IMR-90 (cell line): ENCODE data around the gene ESRRB. TPM values are rescaled to one million over a fixed set of nuclear protein-coding genes. Genes with fewer than 3 reads are reported as not detected.

Experiments
- ATAC-seq: fragments of 200-7000 bp; cut with Tn5 transposase; 2 replicates; pipeline ENCODE4 v1.9.1; 2020; ENCODE audit warnings: low read depth, mild to moderate bottlenecking, moderate library complexity
- BruUV-seq: library from RNA; stranded (reverse); fragments of 400-500 nt; replicated peaks from 2 replicates; lab custom pipeline; 2021; lab: Mats Ljungman, UMichigan
- CTCF ChIA-PET: fragments of 300-600 bp; formaldehyde crosslinking; extraction: SDS; loops from one replicate; lab custom pipeline; 2021; ENCODE audit warnings: antibody characterized with exemption; lab: Yijun Ruan, JAX
- POLR2A ChIA-PET: fragments of 300-600 bp; sonication (Branson Sonifier 250); formaldehyde crosslinking; loops from one replicate; lab custom pipeline; 2022; ENCODE audit warnings: antibody characterized with exemption; ENCODE audit not compliant: unreplicated experiment; lab: Charles Lee
- DNase-seq: peaks from one replicate; pipeline ENCODE4 v3.0.0; 2013
- H2AFZ ChIP-seq: replicated peaks from 2 replicates; pipeline ENCODE3; 2013; ENCODE audit warnings: low read length, mild to moderate bottlenecking; ENCODE audit not compliant: poor library complexity
- H2AK5ac ChIP-seq: 2 replicates; pipeline ENCODE4 v1.6.1; 2013; ENCODE audit warnings: low read depth, low read length, inconsistent platforms
- H2AK9ac ChIP-seq: replicated peaks from 2 replicates; pipeline ENCODE3; 2013; ENCODE audit warnings: mild to moderate bottlenecking, low read depth, low read length, moderate library complexity; ENCODE audit not compliant: poor library complexity
- H2BK120ac ChIP-seq: 2 replicates; pipeline ENCODE4 v1.6.1; 2013; ENCODE audit warnings: low read depth, low read length, inconsistent platforms
- H2BK15ac ChIP-seq: 3 replicates; pipeline ENCODE4 v1.6.1; 2013; ENCODE audit warnings: low read depth, low read length, inconsistent platforms
- H2BK20ac ChIP-seq: 2 replicates; pipeline ENCODE4 v1.6.1; 2013; ENCODE audit warnings: low read depth, mild to moderate bottlenecking, inconsistent platforms, low read length, moderate library complexity
- H2BK5ac ChIP-seq: 2 replicates; pipeline ENCODE4 v1.6.1; 2013; ENCODE audit warnings: mild to moderate bottlenecking, low read depth, low read length, inconsistent platforms; ENCODE audit not compliant: poor library complexity, severe bottlenecking
- H3K14ac ChIP-seq: replicated peaks from 2 replicates; pipeline ENCODE4 v1.6.1; 2013; ENCODE audit warnings: low read depth, low read length, inconsistent platforms
- H3K18ac ChIP-seq: 2 replicates; pipeline ENCODE4 v1.6.1; 2013; ENCODE audit warnings: low read depth, low read length, control low read depth
- H3K23ac ChIP-seq: 2 replicates; pipeline ENCODE4 v1.6.1; 2013; ENCODE audit warnings: low read depth, low read length, inconsistent platforms
- H3K27ac ChIP-seq: 2 replicates; pipeline ENCODE4 v1.5.1; 2013; ENCODE audit warnings: mild to moderate bottlenecking, control low read depth, low read length; ENCODE audit not compliant: insufficient read depth
- H3K27me3 ChIP-seq: 2 replicates; pipeline ENCODE4 v1.6.1; 2013; ENCODE audit warnings: low read length; ENCODE audit not compliant: control insufficient read depth, insufficient read depth
- H3K36me3 ChIP-seq: 2 replicates; pipeline ENCODE4 v1.6.1; 2013; ENCODE audit warnings: low read length, mixed read lengths; ENCODE audit not compliant: control insufficient read depth, insufficient read depth
- H3K4ac ChIP-seq: 2 replicates; pipeline ENCODE4 v1.6.1; 2013; ENCODE audit warnings: low read depth, low read length, inconsistent platforms
- H3K4me1 ChIP-seq: 2 replicates; pipeline ENCODE4 v1.6.1; 2013; ENCODE audit warnings: low read length, mixed read lengths; ENCODE audit not compliant: control insufficient read depth, insufficient read depth
- H3K4me2 ChIP-seq: 2 replicates; pipeline ENCODE4 v1.6.1; 2013; ENCODE audit warnings: low read depth, mild to moderate bottlenecking, control low read depth, low read length, moderate library complexity
- H3K4me3 ChIP-seq: 2 replicates; pipeline ENCODE4 v1.5.1; 2013; ENCODE audit warnings: low read depth, mild to moderate bottlenecking, control low read depth, low read length, moderate library complexity; ENCODE audit not compliant: insufficient read depth
- H3K56ac ChIP-seq: 2 replicates; pipeline ENCODE4 v1.6.1; 2013; ENCODE audit warnings: low read length, inconsistent platforms; ENCODE audit not compliant: insufficient read depth; ENCODE audit errors: extremely low read depth
- H3K79me1 ChIP-seq, 2 experiments: 2 replicates each; pipeline ENCODE4 v1.6.1; 2013; ENCODE audit warnings: low read length in 2 of 2, inconsistent platforms in 1 of 2, low read depth in 1 of 2
- H3K9ac ChIP-seq: 2 replicates; pipeline ENCODE4 v1.6.1; 2013; ENCODE audit warnings: low read depth, low read length, control low read depth
- H3K9me1 ChIP-seq: 2 replicates; pipeline ENCODE4 v1.6.1; 2013; ENCODE audit warnings: low read length, inconsistent platforms; ENCODE audit not compliant: insufficient read depth
- H3K9me3 ChIP-seq: 2 replicates; pipeline ENCODE4 v1.6.1; 2013; ENCODE audit warnings: low read length; ENCODE audit not compliant: control insufficient read depth, insufficient read depth
- H4K20me1 ChIP-seq: 2 replicates; pipeline ENCODE4 v1.6.1; 2013; ENCODE audit warnings: low read length, inconsistent platforms; ENCODE audit not compliant: insufficient read depth
- H4K5ac ChIP-seq: 2 replicates; pipeline ENCODE4 v1.6.1; 2013; ENCODE audit warnings: mild to moderate bottlenecking, low read depth, low read length, control low read depth
- H4K8ac ChIP-seq, 2 experiments: 2 replicates each; pipeline ENCODE4 v1.6.1; 2013; ENCODE audit warnings: low read depth in 2 of 2, low read length in 2 of 2, control low read depth in 1 of 2, inconsistent platforms in 1 of 2
- H4K91ac ChIP-seq: 2 replicates; pipeline ENCODE4 v1.6.1; 2013; ENCODE audit warnings: low read depth, low read length, inconsistent platforms; ENCODE audit not compliant: insufficient read depth
- BHLHE40 ChIP-seq: fragments of 150-350 bp; IDR thresholded peaks from 2 replicates; pipeline ENCODE4 v1.6.1; 2016; ENCODE audit warnings: mild to moderate bottlenecking, low read depth, low read length
- CEBPB ChIP-seq: IDR thresholded peaks from 2 replicates; pipeline ENCODE4 v1.6.1; 2012; ENCODE audit warnings: low read depth, low read length, improper control_type of control experiment
- CHD1 ChIP-seq: IDR thresholded peaks from 2 replicates; pipeline ENCODE4 v1.6.1; 2012; ENCODE audit warnings: low read depth, low read length, improper control_type of control experiment
- ELK1 ChIP-seq: fragments of 150-350 bp; IDR thresholded peaks from 2 replicates; pipeline ENCODE4 v1.6.1; 2016; ENCODE audit warnings: low read depth, mild to moderate bottlenecking, low read length, moderate library complexity, borderline replicate concordance
- FOS ChIP-seq: fragments of 150-350 bp; IDR thresholded peaks from 2 replicates; pipeline ENCODE4 v1.6.1; 2016; ENCODE audit warnings: low read depth, low read length
- MAFK ChIP-seq: IDR thresholded peaks from 2 replicates; pipeline ENCODE4 v1.6.1; 2012; ENCODE audit warnings: low read depth, low read length, improper control_type of control experiment
- MAZ ChIP-seq: IDR thresholded peaks from 2 replicates; pipeline ENCODE4 v1.6.1; 2012; ENCODE audit warnings: low read depth, mild to moderate bottlenecking, low read length, improper control_type of control experiment, moderate library complexity, borderline replicate concordance
- MXI1 ChIP-seq: IDR thresholded peaks from 2 replicates; pipeline ENCODE4 v1.6.1; 2012; ENCODE audit warnings: low read depth, mild to moderate bottlenecking, low read length, moderate library complexity, borderline replicate concordance
- NFE2L2 ChIP-seq: fragments of 150-350 bp; IDR thresholded peaks from 2 replicates; pipeline ENCODE4 v1.6.1; 2016; ENCODE audit warnings: low read depth, mild to moderate bottlenecking, low read length
- POLR2A ChIP-seq: IDR thresholded peaks from 2 replicates; pipeline ENCODE4 v1.6.1; 2012; ENCODE audit warnings: mild to moderate bottlenecking, low read depth, low read length
- RAD21 ChIP-seq: IDR thresholded peaks from 2 replicates; pipeline ENCODE4 v1.6.1; 2012; ENCODE audit warnings: low read length, improper control_type of control experiment
- RCOR1 ChIP-seq: IDR thresholded peaks from 2 replicates; pipeline ENCODE4 v1.6.1; 2012; ENCODE audit warnings: mild to moderate bottlenecking, low read length, improper control_type of control experiment; ENCODE audit not compliant: insufficient replicate concordance
- RFX5 ChIP-seq: IDR thresholded peaks from 2 replicates; pipeline ENCODE4 v1.8.0; 2012; ENCODE audit warnings: low read depth, mild to moderate bottlenecking, low read length, moderate library complexity
- SMC3 ChIP-seq: fragments of 150-350 bp; IDR thresholded peaks from 2 replicates; pipeline ENCODE4 v1.6.1; 2016; ENCODE audit warnings: low read depth, mild to moderate bottlenecking, antibody characterized with exemption, low read length, moderate library complexity
- USF2 ChIP-seq: fragments of 150-350 bp; IDR thresholded peaks from 2 replicates; pipeline ENCODE4 v1.6.1; 2017; ENCODE audit warnings: mild to moderate bottlenecking, antibody characterized with exemption, low read length, low read depth
- WGBS, 2 experiments: methylation state at CpG; one replicate each; pipeline versions ENCODE4 v1.1.5 to v1.1.7; 2013; ENCODE audit warnings: missing lambda C conversion rate in 2 of 2; ENCODE audit not compliant: insufficient read length in 1 of 2; ENCODE audit errors: extremely low coverage in 2 of 2; 5-methylcytosine and 5-hydroxymethylcytosine counted together
- dilution Hi-C: fragments of 300-500 bp; cut with HindIII; formaldehyde crosslinking; loops from one replicate; pipeline ENCODE4 v1.14.3; 2018; ENCODE audit warnings: low sequenced_read_pairs; ENCODE audit not compliant: unreplicated experiment
- in situ Hi-C: fragments of 300-500 bp; cut with MboI; formaldehyde crosslinking; loops from 3 replicates; pipeline ENCODE4 v1.14.3; 2019; ENCODE audit warnings: low sequenced_read_pairs, inconsistent platforms, mixed read lengths
- intact Hi-C: fragments of 100-400 bp; cut with micrococcal nuclease; formaldehyde crosslinking; loops from 2 replicates; pipeline ENCODE4 v1.10.0; 2022
- polyA plus RNA-seq, 3 experiments: library from polyadenylated mRNA; depleted of rRNA; stranded (reverse); fragments of >200 nt; gene quantifications; 2 replicates each; pipeline ENCODE4 v1.2.3, GENCODE V29; 2012; ENCODE audit warnings: low replicate concordance in 1 of 3
- total RNA-seq: library from RNA; depleted of rRNA; stranded (reverse); fragments of >200 nt; gene quantifications from 2 replicates; pipeline ENCODE4 v1.2.3, GENCODE V29; 2012
- TF ChIP-seq, protein P1 (sequence below): conservative IDR thresholded peaks from 2 replicates; pipeline ENCODE4 v1.5.1; 2012; ENCODE audit warnings: mild to moderate bottlenecking, low read depth, low read length, improper control_type of control experiment

The ESRRB gene
- total and polyA plus RNA-seq, 2 of the 4 experiments (the other 2 are of a cell fraction): not detected

GRCh38 chr14:76413962-76414600 lies 38.1 kb downstream of the ESRRB start:
- Histone ChIP-seq H3K79me1 (no peaks in the 10 kb centered on the region), H3K23ac (no peak overlapping the region), H3K9ac (no peak overlapping the region), H3K9me3 (no peaks in the 10 kb centered on the region), H3K14ac (no peak overlapping the region), H4K20me1 (no peaks in the 10 kb centered on the region), H3K56ac (no peak overlapping the region), H3K18ac (no peak overlapping the region), H4K5ac (no peak overlapping the region), H3K9me1 (no peaks in the 10 kb centered on the region), H4K8ac (no peak overlapping the region), H3K27ac (no peak overlapping the region), H3K4me2 (no peak overlapping the region), H4K91ac (no peak overlapping the region), H3K27me3 (peaks cover 14% of the 10 kb centered on the region), H3K4ac (no peak overlapping the region), H2BK120ac (no peak overlapping the region), H3K36me3 (no peaks in the 10 kb centered on the region), H2AK9ac (no peak overlapping the region), H3K4me1 (no peaks in the 10 kb centered on the region), H2AK5ac (no peak overlapping the region), H2BK20ac (no peak overlapping the region), H2BK5ac (no peak overlapping the region), H3K4me3 (no peak overlapping the region), H2BK15ac (no peak overlapping the region), H2AFZ (no peak overlapping the region)
- dilution Hi-C loops (no loop called here), intact Hi-C loops (no loop called here), in situ Hi-C loops (no loop called here)
- BruUV-seq: no TSS peak
- ChIA-PET CTCF (no interaction called here), POLR2A (no interaction called here)
- ATAC-seq (no peak), DNase-seq (no peak)
- TF ChIP-seq ELK1 (no peak), MXI1 (no peak), BHLHE40 (no peak), MAFK (no peak), NFE2L2 (no peak), MAZ (no peak), RFX5 (no peak), POLR2A (no peak), USF2 (no peak), RAD21 (no peak), SMC3 (no peak), CEBPB (no peak), CHD1 (no peak), RCOR1 (no peak), FOS (no peak)
- TF ChIP-seq, protein P1, sequence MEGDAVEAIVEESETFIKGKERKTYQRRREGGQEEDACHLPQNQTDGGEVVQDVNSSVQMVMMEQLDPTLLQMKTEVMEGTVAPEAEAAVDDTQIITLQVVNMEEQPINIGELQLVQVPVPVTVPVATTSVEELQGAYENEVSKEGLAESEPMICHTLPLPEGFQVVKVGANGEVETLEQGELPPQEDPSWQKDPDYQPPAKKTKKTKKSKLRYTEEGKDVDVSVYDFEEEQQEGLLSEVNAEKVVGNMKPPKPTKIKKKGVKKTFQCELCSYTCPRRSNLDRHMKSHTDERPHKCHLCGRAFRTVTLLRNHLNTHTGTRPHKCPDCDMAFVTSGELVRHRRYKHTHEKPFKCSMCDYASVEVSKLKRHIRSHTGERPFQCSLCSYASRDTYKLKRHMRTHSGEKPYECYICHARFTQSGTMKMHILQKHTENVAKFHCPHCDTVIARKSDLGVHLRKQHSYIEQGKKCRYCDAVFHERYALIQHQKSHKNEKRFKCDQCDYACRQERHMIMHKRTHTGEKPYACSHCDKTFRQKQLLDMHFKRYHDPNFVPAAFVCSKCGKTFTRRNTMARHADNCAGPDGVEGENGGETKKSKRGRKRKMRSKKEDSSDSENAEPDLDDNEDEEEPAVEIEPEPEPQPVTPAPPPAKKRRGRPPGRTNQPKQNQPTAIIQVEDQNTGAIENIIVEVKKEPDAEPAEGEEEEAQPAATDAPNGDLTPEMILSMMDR: no peak
- 40% methylated on average over 2 of the region's 36 CpGs; no CpG with 5 or more reads in 1 of the 2 experiments for WGBS, 2 experiments
